Tibial nerve (tissue), 4 donors: ENCODE results near the gene ITGAE.

Experiments
- CTCF ChIP-seq, 5 experiments: fragments of 200-600 bp in 3 of 5; fragments of 450-650 bp in 2 of 5; sonication (generic) in 3 of 5; IDR thresholded peaks; one replicate each; pipeline ENCODE4 v1.5.1; 2016 to 2019; ENCODE audit warnings: antibody characterized with exemption in 5 of 5, mild to moderate bottlenecking in 3 of 5, moderate library complexity in 2 of 5
- EP300 ChIP-seq, 2 donors: sonication (generic); formaldehyde crosslinking; IDR thresholded peaks; one replicate each; pipeline ENCODE4 v1.6.1; 2017; ENCODE audit warnings: antibody characterized with exemption in 2 of 2, mild to moderate bottlenecking in 1 of 2
- POLR2A ChIP-seq, 2 donors: fragments of 450-650 bp; IDR thresholded peaks; one replicate each; pipeline ENCODE4 v1.6.1; 2017; ENCODE audit warnings: antibody characterized with exemption in 2 of 2, mild to moderate bottlenecking in 2 of 2, moderate library complexity in 2 of 2

- TF ChIP-seq CTCF (IDR thresholded peaks at IDR 0.05) (peak; percentile 64 to 91 (median 77)), POLR2A (IDR thresholded peaks at IDR 0.05) (no peak), EP300 (IDR thresholded peaks at IDR 0.05) (no peak)
These were observed 117.9 kb downstream of the ITGAE start for GRCh38 chr17:3683054-3683511.
